Fibroblast of the aortic adventitia (primary cell): Measurements from ENCODE around the gene HHATL. TPM values are rescaled to one million over a fixed set of nuclear protein-coding genes. Genes with fewer than 3 reads are reported as not detected.

Experiments
- DNase-seq: peaks from one replicate; pipeline ENCODE4 v3.0.0-alpha.2; 2010; ENCODE audit warnings: low read depth
- H3K4me3 ChIP-seq: 2 replicates; pipeline ENCODE4 v1.5.1; 2011; ENCODE audit warnings: low read depth, mild to moderate bottlenecking, control low read depth, low read length, moderate library complexity
- total RNA-seq: library from RNA; depleted of rRNA; stranded (reverse); fragments of >200 nt; gene quantifications from 2 replicates; pipeline ENCODE4 v1.2.3, GENCODE V29; 2012; ENCODE audit warnings: low replicate concordance
- TF ChIP-seq, protein P1 (sequence below): IDR thresholded peaks from 2 replicates; pipeline ENCODE4 v1.5.1; 2011; ENCODE audit warnings: mild to moderate bottlenecking, low read length, control low read depth, inconsistent platforms; ENCODE audit not compliant: insufficient read depth

HHATL gene
- total RNA-seq, 1 donor, result not detected

DNA sequence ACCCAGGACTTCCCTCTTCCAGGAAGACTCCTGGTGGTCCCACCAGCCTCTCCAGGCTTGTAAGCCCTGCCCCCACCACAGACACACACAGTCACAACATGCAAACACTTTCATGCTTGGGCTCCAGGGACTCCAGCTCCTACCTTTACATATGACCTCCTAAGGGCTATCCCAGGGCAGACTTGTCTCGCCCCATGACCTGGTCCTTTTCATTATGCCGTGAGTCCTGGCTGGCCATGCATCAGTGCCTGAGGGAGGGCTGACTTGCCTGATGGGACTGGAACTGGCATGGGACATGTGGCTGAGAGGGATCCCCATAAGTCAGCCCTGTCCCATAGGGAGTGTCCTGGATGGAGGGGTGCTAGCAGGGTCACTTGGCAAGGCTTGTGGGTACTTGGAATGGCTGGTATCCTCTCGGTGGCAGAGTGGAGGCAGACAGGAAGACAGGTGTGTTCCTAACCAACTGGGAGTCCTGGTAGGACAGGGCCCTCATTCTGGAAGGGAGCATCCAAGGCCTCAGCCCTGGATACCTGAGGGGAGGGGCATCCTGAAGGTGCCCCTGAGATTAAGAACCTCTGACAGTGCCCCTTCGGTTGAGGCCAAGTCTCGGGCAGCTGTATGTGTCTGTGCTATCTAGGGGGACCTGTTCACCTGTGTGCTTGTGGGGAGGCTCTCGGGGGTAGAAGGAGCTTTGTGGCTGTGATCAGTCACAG is 540 bp upstream of the HHATL start:
- no peak overlapping the region for H3K4me3 ChIP-seq
- TF ChIP-seq, protein P1, sequence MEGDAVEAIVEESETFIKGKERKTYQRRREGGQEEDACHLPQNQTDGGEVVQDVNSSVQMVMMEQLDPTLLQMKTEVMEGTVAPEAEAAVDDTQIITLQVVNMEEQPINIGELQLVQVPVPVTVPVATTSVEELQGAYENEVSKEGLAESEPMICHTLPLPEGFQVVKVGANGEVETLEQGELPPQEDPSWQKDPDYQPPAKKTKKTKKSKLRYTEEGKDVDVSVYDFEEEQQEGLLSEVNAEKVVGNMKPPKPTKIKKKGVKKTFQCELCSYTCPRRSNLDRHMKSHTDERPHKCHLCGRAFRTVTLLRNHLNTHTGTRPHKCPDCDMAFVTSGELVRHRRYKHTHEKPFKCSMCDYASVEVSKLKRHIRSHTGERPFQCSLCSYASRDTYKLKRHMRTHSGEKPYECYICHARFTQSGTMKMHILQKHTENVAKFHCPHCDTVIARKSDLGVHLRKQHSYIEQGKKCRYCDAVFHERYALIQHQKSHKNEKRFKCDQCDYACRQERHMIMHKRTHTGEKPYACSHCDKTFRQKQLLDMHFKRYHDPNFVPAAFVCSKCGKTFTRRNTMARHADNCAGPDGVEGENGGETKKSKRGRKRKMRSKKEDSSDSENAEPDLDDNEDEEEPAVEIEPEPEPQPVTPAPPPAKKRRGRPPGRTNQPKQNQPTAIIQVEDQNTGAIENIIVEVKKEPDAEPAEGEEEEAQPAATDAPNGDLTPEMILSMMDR, result no peak
- no peak for DNase-seq

GRCh38 chr3:42701371-42702065 is 1.1 kb downstream of the HHATL start:
- H3K4me3 ChIP-seq, result no peak overlapping the region
- peak; percentile 14 for DNase-seq
- TF ChIP-seq, protein P1, result no peak

DNA sequence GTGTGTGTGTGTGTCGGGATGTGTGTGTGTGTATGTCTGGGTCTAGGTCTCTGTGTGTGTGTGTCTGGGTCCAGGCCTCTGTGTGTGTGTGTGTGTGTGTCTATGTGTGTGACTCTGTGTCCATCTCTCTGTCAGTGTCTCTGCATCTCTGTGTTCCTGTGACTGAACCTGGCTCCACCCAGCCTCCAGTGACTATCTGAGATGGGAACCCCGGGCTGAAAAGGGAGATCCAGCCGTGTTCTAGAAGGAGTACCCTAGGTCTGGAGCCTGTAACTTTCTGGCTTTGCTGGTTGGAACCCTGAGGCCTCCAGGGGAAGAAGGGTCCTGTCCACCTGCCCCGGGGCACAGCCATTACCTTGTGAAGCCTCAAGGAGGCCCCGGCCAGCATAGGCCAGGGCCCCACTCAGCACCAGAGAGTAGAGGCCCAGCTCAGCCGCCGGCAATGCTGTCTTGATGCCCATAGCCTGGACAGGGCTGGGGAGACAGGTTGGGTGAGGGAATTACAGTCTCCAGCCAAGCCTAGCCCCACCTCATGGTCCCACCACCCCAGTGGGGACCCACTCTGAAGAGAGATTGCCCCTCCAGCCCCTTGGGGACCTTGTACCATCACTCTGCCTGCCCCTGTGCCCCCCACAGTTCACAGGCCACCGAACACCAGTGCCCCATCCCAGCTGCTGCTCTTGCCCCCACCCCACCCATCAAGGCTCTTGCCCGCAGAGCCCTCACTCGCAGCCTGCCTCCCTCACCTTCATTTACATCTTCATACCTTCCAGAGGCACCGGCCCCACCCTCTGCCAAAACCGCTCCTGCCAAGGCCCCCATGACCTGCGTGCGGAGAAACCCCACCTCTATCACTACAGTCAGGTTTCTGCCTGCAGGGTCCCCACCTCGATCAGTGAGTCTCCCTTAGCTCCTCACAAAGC is 2.0 kb downstream of the HHATL start:
- no peak for DNase-seq
- no peak overlapping the region for H3K4me3 ChIP-seq
- TF ChIP-seq, protein P1, result no peak

DNA sequence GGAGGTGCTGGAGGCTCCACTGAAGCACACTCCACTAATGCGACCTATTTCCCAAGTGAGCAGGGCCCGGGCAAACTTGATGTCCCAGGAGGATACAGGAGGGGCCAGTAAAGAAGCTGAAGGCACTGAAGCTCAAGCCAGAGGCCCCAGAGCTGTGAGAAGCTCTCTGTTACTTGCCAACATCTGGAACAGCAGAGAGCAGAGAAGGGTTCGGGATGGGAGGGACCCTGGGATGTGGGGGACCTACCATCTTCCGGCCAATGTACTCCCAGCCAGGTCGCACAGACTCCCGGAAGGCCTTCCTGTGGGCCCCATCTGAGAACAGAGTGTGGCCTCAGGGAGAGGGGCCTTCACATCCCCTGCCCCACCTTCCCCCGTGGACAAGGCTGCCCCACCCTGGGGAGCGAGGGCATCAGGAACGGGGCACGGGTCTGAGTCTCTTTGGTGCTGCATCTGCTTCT is 3.1 kb downstream of the HHATL start:
- TF ChIP-seq, protein P1, result no peak
- no peak overlapping the region for H3K4me3 ChIP-seq
- no peak for DNase-seq

- TF ChIP-seq, protein P1, result no peak
- H3K4me3 ChIP-seq, result no peak overlapping the region
- DNase-seq, result no peak
Observed at GRCh38 chr3:42698911-42699230, 3.7 kb downstream of the HHATL start.

DNA sequence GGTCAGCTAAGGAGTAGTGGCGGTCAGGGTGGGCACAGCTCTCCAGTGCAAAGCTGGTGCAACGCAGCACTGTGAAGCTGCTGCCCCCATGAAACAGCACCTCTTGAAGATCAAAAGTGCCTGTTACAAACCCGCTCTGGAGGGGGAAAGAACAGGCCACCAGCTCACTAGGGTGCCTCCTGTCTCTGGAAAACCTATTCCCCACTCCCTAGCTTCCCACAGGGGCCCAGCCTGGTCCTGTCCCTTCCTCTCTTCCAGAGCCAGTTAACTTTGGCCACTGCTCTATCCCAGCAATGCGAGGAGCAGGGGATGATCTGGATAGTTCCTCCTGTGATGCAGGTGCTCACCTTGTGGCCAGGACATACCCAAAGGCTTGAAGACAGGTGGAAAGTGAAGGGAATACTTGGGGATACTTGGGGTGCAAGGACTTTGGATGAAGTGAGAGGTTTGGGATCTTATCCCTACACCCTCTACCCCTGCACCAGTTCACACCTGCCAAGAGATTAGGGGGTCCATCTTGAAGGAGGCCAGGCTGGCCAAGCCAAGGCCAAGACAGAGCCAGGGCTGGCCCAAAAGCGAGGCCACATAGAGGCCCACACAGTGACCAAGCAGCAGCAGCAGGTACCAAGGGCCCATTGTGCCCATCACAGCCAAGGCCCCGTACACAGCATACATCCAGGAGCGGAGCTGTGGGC is 4.2 kb downstream of the HHATL start:
- TF ChIP-seq, protein P1, result no peak
- no peak for DNase-seq
- H3K4me3 ChIP-seq, result no peak overlapping the region
